GM12878 (cell line): ENCODE data around the gene B9D1. TPM values are rescaled to one million over a fixed set of nuclear protein-coding genes. Genes with fewer than 3 reads are reported as not detected.

Experiments used
- ATAC-seq: fragments of 200-7000 bp; cut with Tn5 transposase; 3 replicates; pipeline ENCODE4 v1.9.1; 2020; ENCODE audit warnings: mild to moderate bottlenecking, moderate library complexity
- BruUV-seq: library from RNA; stranded (reverse); fragments of 400-500 nt; replicated peaks from 2 replicates; lab custom pipeline; 2021; lab: Mats Ljungman, UMichigan
- CTCF ChIA-PET: fragments of 300-600 bp; sonication (Branson Sonifier 250); formaldehyde crosslinking; extraction: SDS; loops from one replicate; lab custom pipeline; 2021; ENCODE audit warnings: inconsistent platforms; lab: Yijun Ruan, JAX
- POLR2A ChIA-PET: fragments of 350-600 bp; formaldehyde crosslinking; extraction: SDS; loops from one replicate; lab custom pipeline; 2021; ENCODE audit warnings: inconsistent platforms; lab: Charles Lee
- RAD21 ChIA-PET: fragments of 300-600 bp; sonication (Branson Sonifier 250); formaldehyde crosslinking; loops from one replicate; lab custom pipeline; 2023; ENCODE audit warnings: antibody characterized with exemption; ENCODE audit not compliant: unreplicated experiment; lab: Charles Lee
- SMC1A ChIA-PET: fragments of 300-600 bp; sonication (Branson Sonifier 250); formaldehyde crosslinking; loops from one replicate; lab custom pipeline; 2023; ENCODE audit not compliant: unreplicated experiment, uncharacterized antibody; lab: Charles Lee
- DNase-seq: peaks from one replicate; pipeline ENCODE4 v3.0.0-alpha.2; 2011; ENCODE audit warnings: low read depth, low spot score
- FAIRE-seq: peaks from 3 replicates; lab custom pipeline; 2011; peaks lifted over from hg19 to GRCh38; lab: Jason Lieb, UNC
- H2AFZ ChIP-seq: 2 replicates; pipeline ENCODE4 v1.6.0; 2011; ENCODE audit warnings: low read depth, low read length, control low read depth; ENCODE audit not compliant: control insufficient read depth
- H3K27ac ChIP-seq: 2 replicates; pipeline ENCODE4 v1.5.1; 2011; ENCODE audit warnings: control low read depth; ENCODE audit not compliant: control insufficient read depth, insufficient read depth
- H3K27me3 ChIP-seq, 2 experiments: replicated peaks in 1 of 2; 2 replicates each; pipeline versions ENCODE4 v1.6.0 to v1.6.1; 2011; ENCODE audit warnings: low read length in 1 of 2; ENCODE audit not compliant: control insufficient read depth in 2 of 2, insufficient read depth in 2 of 2
- H3K36me3 ChIP-seq, 2 experiments: 2 replicates each; pipeline ENCODE4 v1.5.1; 2011; ENCODE audit warnings: low read length in 1 of 2; ENCODE audit not compliant: control insufficient read depth in 2 of 2, insufficient read depth in 2 of 2
- H3K4me1 ChIP-seq: 2 replicates; pipeline ENCODE4 v1.6.1; 2011; ENCODE audit warnings: mild to moderate bottlenecking, low read length, moderate library complexity, mixed read lengths; ENCODE audit not compliant: control insufficient read depth, insufficient read depth
- H3K4me2 ChIP-seq: 2 replicates; pipeline ENCODE4 v1.6.0; 2011; ENCODE audit warnings: control low read depth; ENCODE audit not compliant: control insufficient read depth, insufficient read depth
- H3K4me3 ChIP-seq: fragments of 200-600 bp; sonication (generic); 2 replicates; pipeline ENCODE4 v1.5.1; 2016
- H3K79me2 ChIP-seq: 2 replicates; pipeline ENCODE4 v1.6.0; 2011; ENCODE audit warnings: low read length; ENCODE audit not compliant: control insufficient read depth, insufficient read depth
- H3K9ac ChIP-seq: 2 replicates; pipeline ENCODE4 v1.8.0; 2011; ENCODE audit warnings: low read length, control low read depth, mixed read lengths; ENCODE audit not compliant: control insufficient read depth, insufficient read depth
- H3K9me3 ChIP-seq: replicated peaks from 3 replicates; pipeline ENCODE4 v1.5.1; 2011; ENCODE audit warnings: mild to moderate bottlenecking, low read length; ENCODE audit not compliant: control insufficient read depth, insufficient read depth
- H4K20me1 ChIP-seq: 2 replicates; pipeline ENCODE4 v1.6.0; 2011; ENCODE audit not compliant: control insufficient read depth, insufficient read depth
- EED ChIP-seq: sonication (generic); IDR thresholded peaks from 2 replicates; pipeline ENCODE4 v1.6.1; 2016; ENCODE audit warnings: antibody characterized with exemption, low read depth
- EP300 ChIP-seq, 2 experiments: fragments of 150-350 bp in 1 of 2; IDR thresholded peaks; 2 replicates each; pipeline ENCODE4 v1.6.1; 2011 to 2012; ENCODE audit warnings: low read depth in 2 of 2, low read length in 2 of 2, borderline replicate concordance in 1 of 2, improper control_type of control experiment in 1 of 2, inconsistent platforms in 1 of 2; ENCODE audit not compliant: control insufficient read depth in 1 of 2
- IKZF1 ChIP-seq: fragments of 450-650 bp; conservative IDR thresholded peaks from 2 replicates; pipeline ENCODE4 v1.6.1; 2017; ENCODE audit warnings: antibody characterized with exemption, mild to moderate bottlenecking
- POLR2A ChIP-seq: IDR thresholded peaks from 2 replicates; pipeline ENCODE4 v1.6.1; 2011; ENCODE audit warnings: low read depth, mild to moderate bottlenecking, low read length
- POLR2AphosphoS5 ChIP-seq: IDR thresholded peaks from 2 replicates; pipeline ENCODE4 v1.6.1; 2011; ENCODE audit warnings: mild to moderate bottlenecking, low read length, inconsistent platforms
- STAT1 ChIP-seq: fragments of 450-650 bp; conservative IDR thresholded peaks from 2 replicates; pipeline ENCODE4 v1.6.1; 2014; ENCODE audit warnings: antibody characterized with exemption, mild to moderate bottlenecking
- WRNIP1 ChIP-seq: IDR thresholded peaks from 2 replicates; pipeline ENCODE4 v1.6.1; 2011; ENCODE audit warnings: low read depth, low read length, improper control_type of control experiment, borderline replicate concordance
- WGBS: methylation state at CpG from one replicate; pipeline ENCODE4 v1.1.6; 2016; ENCODE audit warnings: low lambda C conversion rate; ENCODE audit not compliant: insufficient replicate concordance, insufficient coverage; ENCODE audit errors: missing lambda C conversion rate; 5-methylcytosine and 5-hydroxymethylcytosine counted together
- in situ Hi-C: fragments of 300-500 bp; cut with MboI; formaldehyde crosslinking; loops from 9 replicates; pipeline ENCODE4 v1.14.3; 2018; ENCODE audit warnings: mixed read lengths
- intact Hi-C: fragments of 100-400 bp; cut with micrococcal nuclease; formaldehyde crosslinking; loops from one replicate; pipeline ENCODE4 v1.14.2; 2022; ENCODE audit not compliant: unreplicated experiment
- polyA plus RNA-seq, 11 experiments: library from polyadenylated mRNA; depleted of rRNA in 4 of 11; unstranded in 6 of 11; stranded (reverse) in 5 of 11; fragments of >200 nt; fragmentation: Nextera tagmentation in 4 of 11; fragmentation: Illumina TruSeq in 1 of 11; extraction: Ambion mirVana in 4 of 11; extraction: Trizol in 1 of 11; gene quantifications; 1 replicate in 1 of 11; 2 replicates in 10 of 11; pipeline versions ENCODE4 v1.2.1 to v1.2.3, GENCODE V29; 2011 to 2016; ENCODE audit warnings: inconsistent platforms in 2 of 11, missing spikeins in 2 of 11, low read depth in 1 of 11
- total RNA-seq, 4 experiments: library from RNA; depleted of rRNA in 3 of 4; stranded (reverse); fragments of >200 nt in 3 of 4; fragmentation: Illumina TruSeq in 1 of 4; extraction: Trizol in 1 of 4; gene quantifications; 2 replicates each; pipeline versions ENCODE4 v1.2.1 to v1.2.3, GENCODE V29; 2013 to 2021
- TF ChIP-seq, protein P1 (sequence below): fragments of 450-650 bp; IDR thresholded peaks from 2 replicates; pipeline ENCODE4 v1.6.1; 2017; ENCODE audit warnings: antibody characterized with exemption, mild to moderate bottlenecking, moderate library complexity

The B9D1 gene
- total and polyA plus RNA-seq, 10 of the 15 experiments (the other 5 are each of a cell fraction or from before 2014, with no cell fraction given), result 5.9 to 18.3 (median 9.8) TPM

DNA sequence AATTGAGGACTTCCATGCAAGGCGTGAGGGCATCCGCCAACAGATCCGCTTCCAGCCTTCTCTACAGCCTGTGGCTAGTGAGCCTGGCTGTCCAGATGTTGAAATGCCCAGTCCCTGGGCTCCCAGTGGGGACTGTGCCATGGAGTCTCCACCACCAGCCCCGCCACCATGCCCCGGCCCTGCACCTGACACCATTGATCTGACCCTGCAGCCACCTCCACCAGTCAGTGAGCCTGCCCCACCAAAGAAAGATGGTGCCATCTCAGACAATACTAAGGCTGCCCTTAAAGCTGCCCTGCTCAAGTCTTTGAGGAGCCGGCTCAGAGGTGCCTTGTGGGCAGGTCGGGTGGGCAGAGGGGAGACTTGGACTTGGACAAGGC lies 18.8 kb upstream of the B9D1 start:
- H3K36me3 ChIP-seq, result peaks cover 4 to 18% of the 10 kb centered on the region in 2 experiments
- no peak overlapping the region for H3K9ac ChIP-seq
- no peak overlapping the region for H3K27ac ChIP-seq
- FAIRE-seq (no peak), ATAC-seq (no peak), DNase-seq (no peak)
- H3K4me1 ChIP-seq, result no peaks in the 10 kb centered on the region
- SMC1A ChIA-PET, result no interaction called here
- RAD21 ChIA-PET, result no interaction called here
- CTCF ChIA-PET, result no interaction called here
- WGBS, result 93% methylated on average over 7 of the region's 7 CpGs
- H4K20me1 ChIP-seq, result no peaks in the 10 kb centered on the region
- H3K27me3 ChIP-seq, result no peaks in the 10 kb centered on the region
- H3K79me2 ChIP-seq, result peaks cover 4% of the 10 kb centered on the region
- no TSS peak for BruUV-seq
- H3K4me2 ChIP-seq, result no peak overlapping the region
- POLR2A ChIA-PET, result no interaction called here
- no peak overlapping the region for H3K4me3 ChIP-seq
- in situ Hi-C loops, result no loop called here
- TF ChIP-seq IKZF1 (no peak), EED (no peak), POLR2A (no peak), WRNIP1 (no peak), STAT1 (no peak), EP300 (IDR thresholded peaks at IDR 0.05; ENCODE audit: borderline replicate concordance in 1 of 2, control insufficient read depth in 1 of 2, low read depth in 2 of 2, low read length in 2 of 2) (no peak), POLR2AphosphoS5 (no peak)
- TF ChIP-seq, protein P1, sequence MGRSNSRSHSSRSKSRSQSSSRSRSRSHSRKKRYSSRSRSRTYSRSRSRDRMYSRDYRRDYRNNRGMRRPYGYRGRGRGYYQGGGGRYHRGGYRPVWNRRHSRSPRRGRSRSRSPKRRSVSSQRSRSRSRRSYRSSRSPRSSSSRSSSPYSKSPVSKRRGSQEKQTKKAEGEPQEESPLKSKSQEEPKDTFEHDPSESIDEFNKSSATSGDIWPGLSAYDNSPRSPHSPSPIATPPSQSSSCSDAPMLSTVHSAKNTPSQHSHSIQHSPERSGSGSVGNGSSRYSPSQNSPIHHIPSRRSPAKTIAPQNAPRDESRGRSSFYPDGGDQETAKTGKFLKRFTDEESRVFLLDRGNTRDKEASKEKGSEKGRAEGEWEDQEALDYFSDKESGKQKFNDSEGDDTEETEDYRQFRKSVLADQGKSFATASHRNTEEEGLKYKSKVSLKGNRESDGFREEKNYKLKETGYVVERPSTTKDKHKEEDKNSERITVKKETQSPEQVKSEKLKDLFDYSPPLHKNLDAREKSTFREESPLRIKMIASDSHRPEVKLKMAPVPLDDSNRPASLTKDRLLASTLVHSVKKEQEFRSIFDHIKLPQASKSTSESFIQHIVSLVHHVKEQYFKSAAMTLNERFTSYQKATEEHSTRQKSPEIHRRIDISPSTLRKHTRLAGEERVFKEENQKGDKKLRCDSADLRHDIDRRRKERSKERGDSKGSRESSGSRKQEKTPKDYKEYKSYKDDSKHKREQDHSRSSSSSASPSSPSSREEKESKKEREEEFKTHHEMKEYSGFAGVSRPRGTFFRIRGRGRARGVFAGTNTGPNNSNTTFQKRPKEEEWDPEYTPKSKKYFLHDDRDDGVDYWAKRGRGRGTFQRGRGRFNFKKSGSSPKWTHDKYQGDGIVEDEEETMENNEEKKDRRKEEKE, result no peak
- intact Hi-C loops, result no loop called here
- H3K9me3 ChIP-seq, result no peaks in the 10 kb centered on the region
- H2AFZ ChIP-seq, result no peak overlapping the region
